SJSA1 (cell line): ENCODE results near the gene TCEA3. TPM values are rescaled to one million over a fixed set of nuclear protein-coding genes. Genes with fewer than 3 reads are reported as not detected.

Experiments used
- DNase-seq, 2 experiments: peaks; one replicate each; pipeline ENCODE4 v3.0.0-alpha.2; 2015 to 2020; ENCODE audit warnings: low spot score in 2 of 2, low read depth in 1 of 2
- H3K27ac ChIP-seq: fragments of 250-450 bp; sonication (Bioruptor Pico); 2 replicates; pipeline ENCODE4 v1.5.1; 2020; ENCODE audit warnings: mild to moderate bottlenecking, moderate library complexity
- H3K27me3 ChIP-seq: fragments of 250-450 bp; sonication (Bioruptor Pico); replicated peaks from 2 replicates; pipeline ENCODE4 v1.5.1; 2020; ENCODE audit warnings: mild to moderate bottlenecking, moderate library complexity
- H3K36me3 ChIP-seq: fragments of 250-450 bp; sonication (Bioruptor Pico); 2 replicates; pipeline ENCODE4 v1.5.1; 2020; ENCODE audit warnings: mild to moderate bottlenecking
- H3K4me1 ChIP-seq: fragments of 250-450 bp; sonication (Bioruptor Pico); replicated peaks from 2 replicates; pipeline ENCODE4 v1.6.1; 2021; ENCODE audit warnings: mild to moderate bottlenecking
- H3K4me3 ChIP-seq: fragments of 250-450 bp; sonication (Bioruptor Pico); 2 replicates; pipeline ENCODE4 v1.5.1; 2020; ENCODE audit warnings: mild to moderate bottlenecking
- H3K9me3 ChIP-seq: fragments of 250-450 bp; sonication (Bioruptor Pico); replicated peaks from 2 replicates; pipeline ENCODE4 v1.5.1; 2020; ENCODE audit warnings: mild to moderate bottlenecking
- total RNA-seq: library from RNA; depleted of rRNA; stranded (reverse); fragments of >200 nt; shearing (Covaris generic); gene quantifications from 2 replicates; pipeline ENCODE4 v1.2.3, GENCODE V29; 2014

The TCEA3 gene
- total RNA-seq, 1 experiment from 2014 or later, result 1.7 TPM

- Histone ChIP-seq H3K36me3 (no peaks in the 10 kb centered on the region), H3K4me3 (no peak overlapping the region), H3K27me3 (no peaks in the 10 kb centered on the region), H3K27ac (peak overlapping the region; percentile 59), H3K4me1 (peaks cover 26% of the 10 kb centered on the region), H3K9me3 (no peaks in the 10 kb centered on the region)
- DNase-seq, result peak; percentile 84 to 94
Observed at GRCh38 chr1:23422241-23422877, 2.2 kb downstream of the TCEA3 start.

- no peak overlapping the region for H3K4me3 ChIP-seq
- peak overlapping the region; percentile 59 for H3K27ac ChIP-seq
Observed at GRCh38 chr1:23421753-23422240, 2.8 kb downstream of the TCEA3 start.

DNA sequence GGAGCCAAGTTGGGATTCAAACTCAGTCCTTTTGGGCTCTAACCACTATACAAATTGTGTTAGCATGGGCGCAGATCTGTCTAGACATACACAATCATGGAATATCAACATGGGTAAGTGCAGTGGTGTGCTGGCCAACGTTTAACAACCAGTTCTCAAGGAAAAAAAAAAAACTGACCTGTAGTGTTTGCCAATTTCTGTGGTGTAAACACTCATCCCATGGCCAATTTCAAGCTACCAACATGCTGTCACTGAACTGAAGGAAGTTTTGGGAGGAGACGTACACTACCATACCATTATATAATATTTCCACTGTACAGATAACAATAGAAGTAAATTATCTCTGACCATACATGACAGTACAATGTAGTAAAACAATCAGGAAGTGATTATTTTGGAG lies 3.2 kb downstream of the TCEA3 start:
- no peak overlapping the region for H3K4me3 ChIP-seq
- H3K4me1 ChIP-seq, result peaks cover 26% of the 10 kb centered on the region
- H3K36me3 ChIP-seq, result no peaks in the 10 kb centered on the region
- no peak for DNase-seq
- H3K27ac ChIP-seq, result no peak overlapping the region
- H3K27me3 ChIP-seq, result no peaks in the 10 kb centered on the region
- H3K9me3 ChIP-seq, result no peaks in the 10 kb centered on the region

More at GRCh38 chr1:23421753-23422240, 2.8 kb downstream of the TCEA3 start:
- no peaks in the 10 kb centered on the region for H3K27me3 ChIP-seq
- peaks cover 26% of the 10 kb centered on the region for H3K4me1 ChIP-seq
- no peaks in the 10 kb centered on the region for H3K36me3 ChIP-seq
- DNase-seq, result no peak
- H3K9me3 ChIP-seq, result no peaks in the 10 kb centered on the region

- H3K27me3 ChIP-seq, result no peaks in the 10 kb centered on the region
- H3K36me3 ChIP-seq, result no peaks in the 10 kb centered on the region
- H3K4me1 ChIP-seq, result peaks cover 26% of the 10 kb centered on the region
- H3K4me3 ChIP-seq, result no peak overlapping the region
- H3K9me3 ChIP-seq, result no peaks in the 10 kb centered on the region
- no peak overlapping the region for H3K27ac ChIP-seq
- DNase-seq, result no peak
Observed at GRCh38 chr1:23420778-23421177, 3.8 kb downstream of the TCEA3 start.

- H3K4me3 ChIP-seq, result no peak overlapping the region
- no peaks in the 10 kb centered on the region for H3K9me3 ChIP-seq
- H3K4me1 ChIP-seq, result peaks cover 26% of the 10 kb centered on the region
- no peak for DNase-seq
- H3K27me3 ChIP-seq, result no peaks in the 10 kb centered on the region
- H3K36me3 ChIP-seq, result no peaks in the 10 kb centered on the region
- H3K27ac ChIP-seq, result no peak overlapping the region
Observed at GRCh38 chr1:23419180-23419579, 5.4 kb downstream of the TCEA3 start.

DNA sequence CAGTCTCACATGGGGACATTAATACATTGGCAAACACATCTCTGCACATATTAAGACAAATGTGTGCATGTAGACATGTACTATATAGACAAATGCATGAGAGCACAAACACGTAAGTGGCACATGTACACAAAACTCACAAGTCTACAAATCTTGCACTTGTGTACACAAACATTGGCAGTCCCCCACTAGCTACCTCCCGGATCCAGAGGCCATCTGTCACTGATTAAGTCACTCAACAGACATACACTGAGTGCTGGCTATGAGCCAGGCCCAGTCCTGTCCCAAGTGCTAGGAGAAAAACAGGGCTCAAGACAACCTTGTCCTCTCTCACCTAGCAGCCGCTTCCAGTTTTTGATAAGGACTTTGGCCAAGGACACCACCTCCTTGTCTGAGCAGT lies 7.0 kb downstream of the TCEA3 start:
- Histone ChIP-seq H3K36me3 (no peaks in the 10 kb centered on the region), H3K4me3 (no peak overlapping the region), H3K4me1 (peaks cover 21% of the 10 kb centered on the region), H3K27ac (no peak overlapping the region), H3K27me3 (no peaks in the 10 kb centered on the region), H3K9me3 (no peaks in the 10 kb centered on the region)
- DNase-seq, result peak in 1 of 2 experiments; percentile 20

DNA sequence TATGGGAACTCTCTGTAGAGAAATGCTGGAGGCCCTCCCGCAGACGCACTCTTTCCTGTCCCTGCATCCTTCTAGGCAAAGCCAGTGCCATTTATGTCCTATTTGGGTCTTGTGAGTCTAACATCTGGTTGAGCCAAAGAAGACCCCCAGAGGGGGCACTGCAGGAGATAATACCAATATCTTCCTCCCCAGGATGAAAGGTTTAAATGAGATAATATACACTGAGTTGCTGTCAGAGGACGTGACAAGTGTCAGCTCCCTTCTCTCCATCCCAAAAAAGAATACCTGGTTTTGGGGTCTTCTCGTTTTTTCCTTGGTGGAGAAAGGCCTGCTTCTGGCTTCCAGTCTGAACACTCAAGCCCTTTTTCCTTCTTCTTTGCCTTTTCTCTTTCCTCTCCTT lies 7.6 kb downstream of the TCEA3 start:
- Histone ChIP-seq H3K36me3 (no peaks in the 10 kb centered on the region), H3K9me3 (no peaks in the 10 kb centered on the region), H3K27me3 (no peaks in the 10 kb centered on the region), H3K4me1 (peaks cover 16% of the 10 kb centered on the region), H3K27ac (no peak overlapping the region), H3K4me3 (no peak overlapping the region)
- DNase-seq, result no peak

DNA sequence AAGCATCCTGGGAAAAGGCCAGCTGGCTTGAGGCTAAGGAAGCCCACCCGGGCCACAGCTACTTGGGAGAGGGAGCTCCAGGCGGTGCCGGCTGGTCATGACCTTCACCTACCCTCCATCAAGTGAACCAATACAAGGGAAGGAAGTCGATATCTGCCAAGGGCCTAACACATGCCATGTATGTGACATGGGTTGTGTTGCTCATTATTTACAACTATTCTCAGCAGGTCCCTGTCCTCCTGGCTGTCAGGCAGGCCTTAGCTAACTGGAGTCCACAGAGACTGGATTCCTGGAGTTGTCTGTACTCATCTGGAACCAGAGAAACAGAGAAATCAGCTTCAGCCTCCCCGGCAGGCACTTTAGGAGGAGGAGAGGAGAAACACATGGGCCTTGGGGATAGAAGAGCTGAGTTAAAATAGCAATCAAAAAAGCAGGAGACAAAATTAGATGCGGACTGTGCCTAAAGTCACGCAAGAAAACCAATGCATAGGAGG lies 15.7 kb downstream of the TCEA3 start:
- no peak for DNase-seq
- Histone ChIP-seq H3K36me3 (no peaks in the 10 kb centered on the region), H3K27ac (no peak overlapping the region), H3K4me3 (no peak overlapping the region), H3K9me3 (no peaks in the 10 kb centered on the region), H3K4me1 (peaks cover 19% of the 10 kb centered on the region), H3K27me3 (no peaks in the 10 kb centered on the region)

- no peak for DNase-seq
- Histone ChIP-seq H3K36me3 (no peaks in the 10 kb centered on the region), H3K4me3 (no peak overlapping the region), H3K4me1 (peaks cover 36% of the 10 kb centered on the region), H3K27me3 (no peaks in the 10 kb centered on the region), H3K27ac (no peak overlapping the region), H3K9me3 (no peaks in the 10 kb centered on the region)
Observed at GRCh38 chr1:23407016-23407630, 17.4 kb downstream of the TCEA3 start.

GRCh38 chr1:23405946-23406345 lies 18.6 kb downstream of the TCEA3 start:
- Histone ChIP-seq H3K4me3 (no peak overlapping the region), H3K27ac (no peak overlapping the region), H3K4me1 (peaks cover 34% of the 10 kb centered on the region), H3K27me3 (no peaks in the 10 kb centered on the region), H3K9me3 (no peaks in the 10 kb centered on the region), H3K36me3 (no peaks in the 10 kb centered on the region)
- DNase-seq, result no peak

DNA sequence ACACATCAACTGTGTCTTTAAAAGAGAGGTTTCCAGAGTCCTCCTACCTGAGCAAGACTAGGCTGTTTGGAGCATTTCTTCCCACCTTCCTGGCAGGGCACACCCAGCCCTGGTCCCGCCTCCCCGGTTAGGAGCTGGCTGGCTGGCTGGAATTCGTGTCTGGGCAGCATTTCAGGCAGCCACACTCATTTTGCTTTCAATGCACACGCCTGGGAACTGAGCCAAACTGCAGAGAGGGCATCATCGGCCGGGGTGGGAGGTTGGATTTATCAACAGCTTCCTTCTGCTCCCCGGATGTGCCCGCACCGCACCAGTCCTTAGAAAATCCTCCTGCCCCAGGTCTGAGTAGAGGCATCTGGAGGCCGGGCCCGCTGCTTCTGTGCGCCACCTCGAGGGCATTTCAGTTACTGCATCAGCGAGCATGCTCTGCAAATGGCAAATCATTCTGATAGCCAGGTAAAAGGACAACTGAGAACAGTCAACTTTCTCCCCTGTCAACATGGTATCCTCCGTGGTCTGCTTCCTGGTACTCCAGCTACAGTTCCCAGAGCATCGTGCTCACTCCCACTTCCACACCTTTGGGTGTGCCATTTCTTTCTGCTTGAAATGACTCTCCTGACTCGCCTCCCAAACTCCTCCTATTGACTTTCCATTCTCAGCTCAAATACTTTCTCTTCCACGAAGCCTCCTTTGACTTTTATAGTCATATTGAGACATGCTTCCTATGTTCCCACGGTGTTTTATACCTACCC lies 20.6 kb downstream of the TCEA3 start:
- no peaks in the 10 kb centered on the region for H3K9me3 ChIP-seq
- peak overlapping the region; percentile 8 for H3K4me3 ChIP-seq
- no peaks in the 10 kb centered on the region for H3K36me3 ChIP-seq
- H3K27ac ChIP-seq, result peak overlapping the region; percentile 98
- DNase-seq, result peak; percentile 96 to 99
- no peaks in the 10 kb centered on the region for H3K27me3 ChIP-seq
- peaks cover 30% of the 10 kb centered on the region for H3K4me1 ChIP-seq

GRCh38 chr1:23403355-23403734 lies 21.2 kb downstream of the TCEA3 start:
- H3K4me1 ChIP-seq, result peaks cover 30% of the 10 kb centered on the region
- peak overlapping the region; percentile 8 for H3K4me3 ChIP-seq
- no peaks in the 10 kb centered on the region for H3K9me3 ChIP-seq
- no peaks in the 10 kb centered on the region for H3K27me3 ChIP-seq
- H3K27ac ChIP-seq, result peak overlapping the region; percentile 98
- DNase-seq, result no peak
- no peaks in the 10 kb centered on the region for H3K36me3 ChIP-seq

DNA sequence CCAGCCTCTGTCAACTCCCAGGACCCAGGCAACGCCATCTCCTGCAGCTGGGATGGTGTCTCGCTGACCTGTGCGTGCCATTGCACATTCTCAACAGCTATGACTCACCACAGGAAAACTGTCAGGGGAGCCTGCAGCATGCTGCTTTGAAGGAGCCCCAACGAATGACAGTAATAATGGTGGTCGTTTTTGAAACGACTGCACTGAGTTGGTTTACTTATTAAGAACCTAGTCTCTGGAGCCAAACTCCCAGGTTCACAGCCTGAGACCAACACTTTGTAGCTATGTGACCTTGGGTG lies 21.6 kb downstream of the TCEA3 start:
- no peaks in the 10 kb centered on the region for H3K36me3 ChIP-seq
- no peaks in the 10 kb centered on the region for H3K27me3 ChIP-seq
- H3K27ac ChIP-seq, result peak overlapping the region; percentile 98
- peak overlapping the region; percentile 8 for H3K4me3 ChIP-seq
- peaks cover 30% of the 10 kb centered on the region for H3K4me1 ChIP-seq
- DNase-seq, result peak; percentile 89 to 90
- H3K9me3 ChIP-seq, result no peaks in the 10 kb centered on the region
